HG03469 (cell line): Measurements from ENCODE around the gene DMD.
"Not testable (repeated sequence)": the region's sequence is repeated elsewhere in the genome, so short reads cannot be mapped to it uniquely, and the experiment has no call there.

ENCODE experiments used
- ATAC-seq: cut with Tn5 transposase; IDR thresholded peaks from one replicate; pipeline ENCODE4 v1.9.1; 2021; ENCODE audit warnings: mild to moderate bottlenecking, moderate library complexity, moderate number of reproducible peaks; ENCODE audit not compliant: unreplicated experiment

DMD gene

DNA sequence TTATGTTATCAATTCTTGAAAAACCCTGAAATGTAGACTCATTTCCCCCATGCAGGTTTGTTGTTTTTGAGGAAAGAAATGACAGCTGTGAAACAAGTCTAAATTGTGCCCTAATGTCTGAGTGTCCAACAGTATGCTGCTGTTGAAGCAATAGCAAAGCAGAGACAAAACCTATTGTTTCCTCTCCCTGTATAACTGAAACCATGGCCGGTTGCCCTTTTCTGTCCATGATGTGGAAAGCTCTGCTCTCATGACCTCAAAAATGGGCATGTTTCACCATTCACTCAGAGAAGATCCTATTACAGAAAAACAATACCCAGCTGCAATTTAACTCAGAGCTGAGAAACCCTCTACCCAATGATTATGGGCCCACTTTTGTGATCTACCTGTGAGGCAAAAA, 1826.9 kb downstream of the DMD start:
- ATAC-seq: no peak

DNA sequence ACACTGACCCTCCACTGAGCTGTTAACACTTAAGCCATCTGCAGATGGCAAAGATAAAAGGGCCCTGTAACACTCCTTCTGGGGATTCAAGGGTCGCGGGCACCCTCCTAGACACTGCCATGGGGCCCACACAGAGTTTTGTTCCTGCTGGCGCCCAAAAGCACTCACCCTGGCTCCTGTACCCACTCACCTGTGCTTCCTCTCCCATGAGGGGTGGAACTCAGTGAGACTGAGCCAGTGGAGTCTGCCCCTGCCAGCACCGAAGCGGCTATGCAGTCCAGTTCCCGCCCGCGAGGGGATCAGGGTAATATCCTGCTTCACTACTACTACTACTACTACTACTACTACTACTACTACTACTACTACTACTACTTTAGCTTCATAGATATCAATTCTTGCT, 1827.4 kb downstream of the DMD start:
- ATAC-seq: no peak

DNA sequence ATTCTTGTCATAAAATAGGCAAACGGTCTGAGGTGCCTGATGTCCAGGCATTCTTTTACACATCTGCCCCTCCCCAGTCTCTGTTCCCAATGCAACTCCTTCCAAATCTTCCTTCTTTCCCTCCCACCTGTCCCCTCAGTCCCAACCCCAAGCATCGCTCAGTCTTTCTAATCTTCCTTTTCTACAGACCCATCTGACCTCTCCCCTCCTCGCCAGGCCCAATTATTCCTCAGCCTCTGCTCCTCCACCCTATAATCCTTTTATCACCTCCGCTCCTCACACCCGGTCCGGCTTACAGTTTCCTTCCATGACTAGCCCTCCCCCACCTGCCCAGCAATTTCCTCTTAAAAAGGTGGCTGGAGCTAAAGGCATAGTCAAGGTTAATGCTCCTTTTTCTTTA, 1832.4 kb downstream of the DMD start:
- not testable (repeated sequence) for ATAC-seq

DNA sequence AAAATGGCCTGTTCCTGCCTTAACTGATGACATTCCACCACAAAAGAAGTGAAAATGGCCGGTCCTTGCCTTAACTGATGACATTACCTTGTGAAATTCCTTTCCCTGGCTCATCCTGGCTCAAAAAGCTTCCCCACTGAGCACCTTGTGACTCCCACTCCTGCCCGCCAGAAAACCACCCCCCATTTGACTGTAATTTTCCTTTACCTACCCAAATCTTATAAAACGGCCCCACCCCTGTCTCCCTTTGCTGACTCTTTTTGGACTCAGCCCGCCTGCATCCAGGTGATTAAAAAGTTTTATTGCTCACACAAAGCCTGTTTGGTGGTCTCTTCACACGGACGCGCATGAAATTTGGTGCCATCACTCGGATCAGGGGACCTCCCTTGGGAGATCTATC, 1833.5 kb downstream of the DMD start:
- not testable (repeated sequence) for ATAC-seq

DNA sequence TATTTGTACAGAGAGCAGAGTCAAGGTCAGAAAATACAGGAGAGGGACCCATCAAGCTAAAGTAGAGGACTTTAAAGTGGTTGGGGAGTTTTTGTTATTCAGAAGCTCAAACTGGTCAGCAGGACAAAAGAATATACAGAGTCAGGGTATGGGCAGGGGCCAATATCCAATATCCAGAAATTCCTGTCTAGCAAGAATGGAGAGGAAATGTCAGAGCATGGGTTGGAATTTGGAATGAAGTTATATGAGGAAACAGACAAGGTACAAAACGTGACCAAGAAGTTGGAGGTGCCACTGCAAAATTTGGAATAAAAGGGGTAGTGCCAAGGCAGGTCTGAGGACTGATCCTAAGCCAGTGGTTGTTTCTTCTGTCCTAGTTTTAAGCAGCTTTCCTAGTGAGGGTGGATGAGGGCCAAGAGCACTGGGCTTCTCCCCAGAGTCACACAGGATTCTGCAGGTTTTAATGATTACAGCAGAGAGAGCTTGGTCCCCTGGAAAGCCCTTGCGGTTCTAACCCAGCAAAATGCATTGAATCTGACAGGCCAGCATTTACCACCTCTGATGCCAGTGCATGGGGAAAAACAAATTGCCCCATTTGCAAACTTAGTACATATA, 1834.8 kb downstream of the DMD start:
- ATAC-seq: no peak

DNA sequence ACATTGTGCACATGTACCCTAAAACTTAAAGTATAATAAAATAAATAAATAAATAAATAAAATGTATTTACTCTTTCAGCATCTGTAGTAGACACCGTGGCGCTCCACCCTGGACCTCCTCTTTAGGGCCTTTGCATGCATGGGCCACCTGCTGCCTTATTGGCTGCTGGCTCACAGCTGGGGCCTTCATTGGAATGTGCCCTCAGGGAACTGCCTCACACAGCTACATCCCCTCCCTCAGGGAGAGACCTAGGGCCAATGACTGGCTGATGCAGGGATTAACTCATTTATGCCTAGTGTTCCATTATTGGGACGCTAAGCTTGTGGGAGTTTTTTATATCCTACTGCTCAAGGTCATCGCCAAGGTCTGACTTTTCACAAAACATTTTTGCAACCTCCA, 1836.6 kb downstream of the DMD start:
- ATAC-seq: no peak

DNA sequence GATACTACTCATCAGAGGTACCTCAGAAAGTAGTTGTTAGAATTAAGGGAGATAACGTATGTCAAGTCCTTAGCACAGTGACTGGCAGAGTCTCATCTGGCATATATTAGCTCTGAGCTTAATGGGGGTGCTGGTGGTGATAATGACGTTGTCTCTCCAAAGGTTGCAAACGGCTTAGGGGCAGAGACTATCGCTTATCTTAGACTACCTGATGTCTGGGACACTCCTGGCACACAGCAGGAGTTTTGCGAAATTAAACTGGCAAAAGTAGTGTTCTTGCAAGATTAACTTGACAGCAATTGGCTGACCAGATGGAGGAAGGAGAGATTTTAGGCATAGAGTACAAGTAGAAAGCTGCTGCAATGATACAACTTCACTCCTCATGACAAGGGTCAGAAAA, 1839.4 kb downstream of the DMD start:
- ATAC-seq: no peak

DNA sequence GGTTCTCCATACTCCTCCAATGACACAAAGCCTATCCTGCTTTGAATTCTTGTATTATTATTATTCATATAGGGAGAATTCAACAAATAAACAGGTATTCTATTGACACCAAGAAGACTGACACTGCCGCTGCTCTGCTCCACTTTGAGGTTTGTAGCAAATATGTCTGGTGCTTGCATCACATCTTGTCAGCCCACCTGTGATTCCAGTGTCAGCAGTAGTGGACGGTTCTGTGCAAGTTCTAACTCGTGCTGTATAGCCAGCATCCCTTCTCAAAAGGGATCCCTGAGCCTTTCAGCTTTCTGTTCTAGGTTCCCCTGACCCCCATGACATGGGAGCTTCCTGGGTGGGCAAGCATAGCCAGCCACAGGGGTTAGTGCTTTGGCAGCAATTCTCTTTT, 1843.5 kb downstream of the DMD start:
- no peak for ATAC-seq

DNA sequence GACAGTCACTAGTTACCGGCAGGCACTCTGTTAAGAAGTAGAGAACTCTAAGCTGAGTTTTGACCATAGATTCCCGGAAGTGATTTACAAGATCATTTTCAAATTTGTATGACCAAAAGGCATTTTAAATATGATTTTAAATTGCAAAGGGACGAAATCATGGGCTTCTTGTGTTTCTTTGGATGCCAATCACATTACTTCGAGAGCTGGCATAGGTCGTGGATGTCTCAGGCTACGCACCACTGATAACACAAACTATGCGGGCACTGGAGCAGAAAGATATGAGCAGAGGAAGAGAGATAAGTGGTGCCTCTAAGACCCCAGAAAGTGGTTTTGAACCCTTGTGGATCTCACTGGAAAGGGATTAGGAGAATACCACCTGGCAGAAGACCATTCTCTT, 1845.3 kb downstream of the DMD start:
- no peak for ATAC-seq

DNA sequence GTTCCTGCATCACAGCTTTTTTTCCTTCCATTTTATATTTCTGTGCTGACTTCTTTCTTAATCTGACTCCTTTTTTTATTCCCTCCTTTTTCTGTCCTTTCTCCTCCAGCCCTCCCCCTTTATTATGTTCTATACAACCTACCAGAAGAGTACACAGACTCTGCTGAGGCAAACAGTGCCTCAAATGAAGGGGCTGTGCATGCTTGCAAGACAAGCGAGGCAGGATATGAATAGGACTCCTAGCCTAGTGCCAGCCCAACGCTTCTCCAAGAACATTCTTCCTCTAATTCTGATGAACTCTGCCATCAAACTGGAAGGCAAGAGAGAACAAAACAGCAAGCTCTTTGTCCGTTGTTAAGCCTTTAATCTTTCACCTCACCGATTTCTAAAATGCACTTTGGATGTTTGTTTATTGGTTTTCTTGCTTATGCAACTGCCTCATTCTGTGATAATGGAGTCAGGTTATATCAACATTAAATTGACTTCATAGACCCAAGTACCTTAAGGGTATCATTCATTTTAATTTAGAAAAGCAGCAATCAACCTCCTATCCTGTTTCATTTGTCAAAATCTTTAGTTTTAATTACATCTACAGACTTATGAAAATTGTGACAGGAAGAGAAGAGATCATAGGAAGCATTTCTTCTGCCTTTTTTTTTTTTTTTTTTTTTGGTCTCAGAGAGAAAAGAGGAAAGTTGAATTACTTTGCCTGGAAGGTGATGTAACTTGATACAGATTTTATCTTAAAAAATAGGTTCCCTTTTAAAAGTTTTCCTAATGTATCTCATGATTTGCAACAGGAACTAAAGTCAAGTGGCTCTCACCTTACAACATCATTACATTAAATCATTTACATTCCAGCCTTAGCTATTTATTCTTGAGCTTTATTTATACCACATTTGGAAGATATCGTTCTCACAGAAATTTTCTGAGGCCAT, 1854.8 kb downstream of the DMD start:
- ATAC-seq: no peak

DNA sequence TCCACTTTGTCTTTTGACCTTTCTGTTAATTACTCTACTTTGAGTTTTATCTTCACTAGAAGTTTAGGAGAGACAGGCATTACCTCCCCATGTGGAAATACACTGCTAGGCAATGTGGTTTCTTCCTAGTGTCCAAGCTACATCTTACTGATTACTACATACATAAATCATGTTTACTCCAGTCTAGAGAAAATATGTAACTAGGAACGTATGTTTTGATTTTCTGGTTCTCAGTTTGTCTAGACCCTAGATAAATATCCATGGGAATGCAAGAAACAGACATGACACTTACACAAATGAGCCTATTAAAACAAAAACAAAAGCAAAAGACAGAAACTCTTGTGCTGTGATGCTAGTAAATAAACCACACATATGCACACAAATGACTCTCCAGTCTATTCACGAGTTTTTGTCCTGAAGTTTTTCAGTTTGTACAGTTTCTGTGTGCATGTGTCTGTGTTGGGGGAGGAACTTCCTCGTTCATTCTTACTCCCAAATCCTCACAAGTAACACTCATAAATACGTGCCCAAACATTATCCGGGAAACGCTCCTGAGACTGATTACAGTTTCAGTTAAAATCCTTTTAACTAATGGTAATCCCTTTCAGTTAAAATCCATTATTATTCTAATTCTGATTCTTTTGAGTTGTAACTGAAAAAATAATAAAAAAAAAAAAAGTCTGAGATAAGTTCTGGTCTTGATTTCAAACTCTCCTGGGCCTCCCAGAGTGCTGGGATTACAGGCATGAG, 1856.0 kb downstream of the DMD start:
- no peak for ATAC-seq

DNA sequence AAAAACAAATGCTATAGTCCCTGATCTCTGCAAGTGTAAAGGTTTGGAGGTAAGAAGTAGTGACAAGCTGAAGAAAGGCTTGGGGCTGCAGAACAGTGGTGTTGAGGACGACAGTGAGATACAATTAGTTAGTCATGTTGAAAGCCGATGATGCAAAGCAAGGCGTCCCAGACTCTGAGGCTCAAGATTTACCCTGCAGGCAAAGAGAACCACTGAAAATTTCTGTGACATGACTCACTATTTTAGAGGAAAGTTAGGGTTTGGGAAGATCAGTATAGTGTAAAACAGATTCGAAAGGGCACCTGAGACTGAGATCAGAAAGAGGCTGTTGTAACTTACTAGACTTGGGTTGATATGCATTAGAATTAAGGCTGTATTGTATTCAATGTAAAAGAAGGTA, 1858.3 kb downstream of the DMD start:
- no peak for ATAC-seq

DNA sequence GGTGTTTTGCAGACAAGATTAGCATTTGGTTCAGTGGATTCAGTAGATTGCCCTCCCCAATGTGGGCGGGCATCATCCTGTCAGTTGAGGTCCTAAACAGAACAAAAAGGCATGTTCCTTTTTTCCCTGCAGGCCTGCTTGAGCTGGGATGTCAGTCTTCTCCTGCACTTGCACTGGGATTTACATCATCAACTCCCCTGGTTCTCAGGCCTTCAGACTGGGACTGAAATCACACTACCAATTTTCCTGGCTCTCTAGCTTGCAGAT, 1860.6 kb downstream of the DMD start:
- ATAC-seq: no peak

DNA sequence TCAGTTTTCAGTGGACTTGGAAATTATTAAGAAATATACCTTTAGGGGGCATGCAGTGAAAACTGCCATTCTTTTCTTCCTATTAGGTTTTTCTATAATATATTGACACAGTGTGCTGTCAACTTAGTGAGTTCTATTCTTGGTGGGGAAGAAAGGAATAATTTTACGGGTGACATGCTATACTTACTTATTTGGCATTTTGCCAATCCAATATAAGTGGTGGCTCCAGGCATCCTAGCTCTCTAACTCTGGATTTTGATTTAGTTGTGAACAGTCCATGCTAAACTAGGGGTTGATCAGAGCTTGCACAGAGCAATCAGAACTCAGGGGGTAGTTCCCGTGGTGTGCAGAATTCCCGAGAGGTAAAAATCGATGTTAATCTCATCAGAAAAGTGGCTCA, 1861.8 kb downstream of the DMD start:
- no peak for ATAC-seq

DNA sequence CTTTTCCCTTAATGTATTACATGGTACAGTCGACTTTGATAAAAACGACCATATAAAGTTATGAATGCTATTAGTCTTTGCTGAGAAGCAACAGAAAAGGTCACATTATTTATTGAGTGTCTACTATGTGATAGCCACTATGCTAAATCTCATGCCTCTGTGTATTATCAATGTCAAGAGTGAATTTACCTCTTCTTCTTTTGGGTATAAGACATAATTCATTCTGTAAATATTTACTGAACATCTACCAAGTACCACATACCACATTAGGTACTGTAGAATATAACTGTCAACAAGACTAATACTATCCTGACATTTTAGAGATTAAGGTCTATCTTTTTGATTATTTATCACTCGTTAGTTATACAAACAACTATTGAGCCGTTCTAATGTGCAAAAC, 1870.8 kb downstream of the DMD start:
- ATAC-seq: no peak

DNA sequence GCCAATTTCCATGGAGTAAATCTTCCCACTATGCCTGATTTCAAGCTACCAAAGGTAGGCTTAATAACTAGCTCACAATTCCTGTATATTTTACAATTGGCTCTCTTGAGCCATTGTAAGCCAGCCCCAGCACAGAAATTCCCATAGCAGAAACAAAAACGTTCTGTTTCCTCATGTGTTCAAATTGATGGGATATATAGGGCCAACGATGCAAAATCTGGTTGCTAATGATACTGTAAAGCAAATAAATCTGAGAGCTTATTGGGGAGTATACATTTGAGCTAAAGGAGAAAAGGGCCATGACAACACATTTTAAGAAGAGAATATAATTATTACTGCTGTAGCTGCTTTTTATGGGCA, 1872.4 kb downstream of the DMD start:
- ATAC-seq: no peak

DNA sequence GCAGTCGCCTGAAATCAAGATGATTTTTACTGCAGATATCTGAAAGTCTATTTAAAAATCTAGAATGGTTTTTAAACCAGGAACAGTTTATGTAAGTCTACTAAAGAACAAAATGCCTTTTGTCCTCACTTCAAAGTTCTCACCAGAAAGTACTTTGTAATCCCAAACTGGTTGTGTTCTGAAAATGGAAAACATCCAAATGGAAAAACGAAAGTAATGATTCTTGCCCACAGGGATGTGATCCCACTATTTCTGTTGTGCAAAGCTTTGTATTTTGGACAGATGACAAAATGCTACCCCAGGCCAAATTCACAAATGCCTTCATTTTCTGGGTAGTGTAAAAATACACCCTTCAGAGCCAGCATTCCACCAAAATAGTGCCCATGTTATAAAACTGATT, 1874.0 kb downstream of the DMD start:
- no peak for ATAC-seq

DNA sequence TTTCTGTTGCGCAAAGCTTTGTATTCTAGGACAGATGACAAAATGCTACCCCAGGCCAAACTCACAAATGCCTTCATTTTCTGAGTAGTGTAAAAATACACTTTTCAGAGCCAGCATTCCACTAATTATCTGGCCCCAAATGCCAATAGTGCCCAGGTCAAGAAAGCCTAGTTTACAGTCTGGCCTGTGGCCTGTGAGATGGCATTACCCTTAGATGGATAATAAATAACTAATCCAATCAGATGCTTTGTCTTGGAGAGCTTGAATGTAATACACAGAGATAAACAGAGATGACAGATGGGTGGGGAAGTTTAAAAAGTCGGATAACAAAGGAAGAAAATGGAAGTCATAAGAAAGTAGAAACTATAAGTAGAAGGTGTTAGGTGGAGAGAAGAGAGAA, 1874.9 kb downstream of the DMD start:
- ATAC-seq: no peak

DNA sequence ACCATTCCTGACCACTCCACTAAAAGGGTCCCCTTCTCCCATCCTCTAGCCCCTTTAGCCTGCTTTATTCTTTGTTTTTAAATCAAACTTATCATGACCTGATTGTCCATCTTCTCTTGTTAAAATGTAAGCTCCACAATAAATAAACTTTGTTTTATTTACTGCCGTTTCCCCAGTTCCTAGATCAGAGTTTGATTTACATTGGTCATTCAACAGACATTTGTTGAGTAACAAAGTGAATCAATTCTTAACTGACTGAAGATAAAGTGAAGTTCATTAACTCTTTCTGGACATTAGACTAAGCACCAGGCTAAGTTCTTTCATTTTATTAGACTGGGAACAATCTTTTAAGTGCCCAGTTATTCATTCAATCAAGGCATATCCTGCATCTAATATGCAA, 1876.4 kb downstream of the DMD start:
- no peak for ATAC-seq

DNA sequence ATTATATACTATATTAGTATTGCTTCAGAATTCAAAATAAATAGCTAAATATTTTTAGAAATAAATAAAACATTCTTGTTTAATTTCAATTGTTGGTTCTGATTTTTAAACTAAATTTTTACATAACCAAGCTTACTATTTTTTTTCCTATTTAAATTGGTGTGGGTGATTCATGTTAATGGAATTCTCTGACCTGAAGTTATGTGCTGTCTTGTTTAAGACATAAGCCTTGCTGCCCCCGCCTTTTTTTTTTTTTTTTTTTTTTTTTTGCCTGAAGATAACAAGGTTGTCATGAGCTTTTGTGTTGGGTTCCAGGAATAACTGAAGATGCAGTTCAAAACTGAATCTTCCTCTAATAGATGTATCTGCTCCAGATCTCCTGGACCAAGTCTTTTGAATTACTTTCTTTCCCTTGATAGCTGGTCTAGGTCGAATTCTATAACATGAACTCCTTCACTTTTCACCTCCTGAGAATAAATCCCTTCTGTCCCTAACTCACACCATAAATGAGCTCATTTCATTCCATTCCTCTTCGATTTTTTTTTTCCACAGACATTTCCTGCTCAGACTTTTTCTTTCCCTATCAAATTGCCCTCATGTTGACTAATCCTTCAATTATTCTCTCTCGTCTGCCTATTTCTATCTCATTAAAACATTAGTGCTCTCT, 1878.1 kb downstream of the DMD start:
- ATAC-seq: no peak

DNA sequence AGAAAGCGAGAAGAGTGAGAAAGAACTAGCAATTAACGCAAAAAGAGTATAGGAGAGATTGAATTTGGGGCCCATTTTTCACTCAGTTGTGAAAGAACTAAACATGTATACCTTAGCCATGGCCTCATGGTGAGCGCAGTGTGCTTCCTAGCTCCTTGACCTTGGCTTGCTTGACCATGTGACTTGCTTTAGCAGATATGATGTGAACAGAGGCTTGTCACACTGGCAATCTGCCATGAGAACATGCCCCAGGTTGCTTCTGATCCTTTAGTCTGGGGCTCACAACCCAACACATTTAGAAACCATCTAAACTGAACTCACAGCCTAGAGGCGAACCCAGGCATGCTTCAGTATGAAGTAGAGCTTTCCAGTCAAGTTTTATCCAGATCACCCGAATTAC, 1879.4 kb downstream of the DMD start:
- no peak for ATAC-seq

DNA sequence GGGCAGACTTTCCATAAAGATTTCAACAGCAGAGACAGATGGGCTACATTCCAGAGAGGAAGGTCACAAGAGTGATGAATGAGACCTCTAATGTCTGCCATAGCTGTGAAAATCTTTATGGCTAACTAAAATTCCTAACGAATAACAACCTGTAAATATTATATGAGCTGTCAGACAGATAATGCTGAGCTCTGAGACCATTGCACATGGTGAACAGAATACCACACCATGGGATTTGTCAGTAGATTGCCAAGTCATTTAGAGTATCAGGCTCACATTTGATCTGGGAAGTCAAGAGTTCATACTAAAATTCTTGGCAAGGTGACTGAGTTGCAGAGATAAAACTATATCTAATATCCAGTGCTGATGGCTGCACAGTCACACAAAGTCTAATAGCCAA, 1880.3 kb downstream of the DMD start:
- ATAC-seq: no peak
